Measurements from ENCODE around the gene ZNF644.
"Not testable (repeated sequence)": the region's sequence is repeated elsewhere in the genome, so short reads cannot be mapped to it uniquely, and the experiment has no call there.

ZNF644 gene

GRCh38 chr1:91045284-91045683 is 23.4 kb upstream of the ZNF644 start:
- no peak overlapping the region for H3K4me2 ChIP-seq (ENCODE audit: low read length)
- no peaks in the 10 kb centered on the region for H3K9me3 ChIP-seq (ENCODE audit: control insufficient read depth, insufficient read depth, low read length)
- H3K79me2 ChIP-seq (ENCODE audit: control insufficient read depth, low read length) = no peaks in the 10 kb centered on the region
- no peaks in the 10 kb centered on the region for H3K4me1 ChIP-seq (ENCODE audit: control insufficient read depth, low read length)
- no peaks in the 10 kb centered on the region for H3K9me2 ChIP-seq (replicated peaks; ENCODE audit: control insufficient read depth, low read length)
- H3K27ac ChIP-seq (ENCODE audit: low read depth, low read length) = no peak overlapping the region
- no peaks in the 10 kb centered on the region for H3K36me3 ChIP-seq (ENCODE audit: control insufficient read depth, low read length)
- no peaks in the 10 kb centered on the region for H3K27me3 ChIP-seq (ENCODE audit: control insufficient read depth, low read length)
- H4K20me1 ChIP-seq (ENCODE audit: control insufficient read depth, insufficient read depth, low read depth, low read length) = no peaks in the 10 kb centered on the region
- TF ChIP-seq EZH2phosphoT487 (IDR thresholded peaks at IDR 0.05; ENCODE audit: borderline replicate concordance, low read length) (no peak), CTCF (IDR thresholded peaks at IDR 0.05; ENCODE audit: low read depth, low read length, poor library complexity, severe bottlenecking) (no peak)
- H3F3A ChIP-seq (ENCODE audit: control insufficient read depth, insufficient read depth) = no peaks in the 10 kb centered on the region
- H3K4me3 ChIP-seq (ENCODE audit: low read length) = no peak overlapping the region

GRCh38 chr1:91044776-91045175 is 22.9 kb upstream of the ZNF644 start:
- not testable (repeated sequence) for H3K9me2 ChIP-seq (replicated peaks; ENCODE audit: control insufficient read depth, low read length); H3K4me3 ChIP-seq (ENCODE audit: low read length); H3K27me3 ChIP-seq (ENCODE audit: control insufficient read depth, low read length); H3K79me2 ChIP-seq (ENCODE audit: control insufficient read depth, low read length); H3K4me1 ChIP-seq (ENCODE audit: control insufficient read depth, low read length); H3F3A ChIP-seq (ENCODE audit: control insufficient read depth, insufficient read depth); H3K4me2 ChIP-seq (ENCODE audit: low read length); H3K27ac ChIP-seq (ENCODE audit: low read depth, low read length); H4K20me1 ChIP-seq (ENCODE audit: control insufficient read depth, insufficient read depth, low read depth, low read length); H3K9me3 ChIP-seq (ENCODE audit: control insufficient read depth, insufficient read depth, low read length); H3K36me3 ChIP-seq (ENCODE audit: control insufficient read depth, low read length)

GRCh38 chr1:91042372-91042771 is 20.5 kb upstream of the ZNF644 start:
- not testable (repeated sequence) for H4K20me1 ChIP-seq (ENCODE audit: control insufficient read depth, insufficient read depth, low read depth, low read length); H3K79me2 ChIP-seq (ENCODE audit: control insufficient read depth, low read length); H3K4me2 ChIP-seq (ENCODE audit: low read length); H3F3A ChIP-seq (ENCODE audit: control insufficient read depth, insufficient read depth); H3K4me3 ChIP-seq (ENCODE audit: low read length); H3K27ac ChIP-seq (ENCODE audit: low read depth, low read length); H3K9me2 ChIP-seq (replicated peaks; ENCODE audit: control insufficient read depth, low read length); H3K4me1 ChIP-seq (ENCODE audit: control insufficient read depth, low read length); H3K9me3 ChIP-seq (ENCODE audit: control insufficient read depth, insufficient read depth, low read length); H3K36me3 ChIP-seq (ENCODE audit: control insufficient read depth, low read length); H3K27me3 ChIP-seq (ENCODE audit: control insufficient read depth, low read length)

- Histone ChIP-seq H3K36me3 (ENCODE audit: control insufficient read depth, low read length) (no peaks in the 10 kb centered on the region), H3K4me3 (ENCODE audit: low read length) (no peak overlapping the region), H3K79me2 (ENCODE audit: control insufficient read depth, low read length) (no peaks in the 10 kb centered on the region), H3K4me2 (ENCODE audit: low read length) (no peak overlapping the region), H4K20me1 (ENCODE audit: control insufficient read depth, insufficient read depth, low read depth, low read length) (no peaks in the 10 kb centered on the region), H3F3A (ENCODE audit: control insufficient read depth, insufficient read depth) (no peaks in the 10 kb centered on the region), H3K27me3 (ENCODE audit: control insufficient read depth, low read length) (no peaks in the 10 kb centered on the region), H3K9me2 (replicated peaks; ENCODE audit: control insufficient read depth, low read length) (no peaks in the 10 kb centered on the region), H3K27ac (ENCODE audit: low read depth, low read length) (no peak overlapping the region), H3K9me3 (ENCODE audit: control insufficient read depth, insufficient read depth, low read length) (no peaks in the 10 kb centered on the region), H3K4me1 (ENCODE audit: control insufficient read depth, low read length) (no peaks in the 10 kb centered on the region)
- TF ChIP-seq CTCF (IDR thresholded peaks at IDR 0.05; ENCODE audit: low read depth, low read length, poor library complexity, severe bottlenecking) (no peak), EZH2phosphoT487 (IDR thresholded peaks at IDR 0.05; ENCODE audit: borderline replicate concordance, low read length) (no peak)
Observed at GRCh38 chr1:91038582-91038981, 16.7 kb upstream of the ZNF644 start.

Data from DOHH2 (cell line).